ENCODE data around the gene FPR3.

GRCh38 chr19:51784109-51784785, 10.7 kb upstream of the FPR3 start:
- TF ChIP-seq RARB (CRISPR knock-in tag; IDR thresholded peaks at IDR 0.05) (no peak), REST (IDR thresholded peaks at IDR 0.05) (no peak), JUNB (IDR thresholded peaks at IDR 0.05) (no peak), RCOR1 (IDR thresholded peaks at IDR 0.05; ENCODE audit: low read depth, low read length) (no peak), POLR2A (IDR thresholded peaks at IDR 0.05; ENCODE audit: low read length) (no peak), CTCF (IDR thresholded peaks at IDR 0.05) (no peak), EP300 (IDR thresholded peaks at IDR 0.05) (no peak)

Data from A549 (cell line).